Prostate gland (tissue), 2 donors: ENCODE results near the gene AGTRAP.

Source experiments
- CTCF ChIP-seq, 4 experiments: fragments of 200-600 bp in 2 of 4; fragments of 450-650 bp in 2 of 4; sonication (generic) in 2 of 4; IDR thresholded peaks; 1 replicate in 3 of 4; 2 replicates in 1 of 4; pipeline ENCODE4 v1.5.1; 2016 to 2019; ENCODE audit warnings: antibody characterized with exemption in 4 of 4, mild to moderate bottlenecking in 2 of 4, moderate library complexity in 2 of 4
- POLR2A ChIP-seq: fragments of 450-650 bp; IDR thresholded peaks from one replicate; pipeline ENCODE4 v1.6.1; 2016; ENCODE audit warnings: antibody characterized with exemption, mild to moderate bottlenecking
- POLR2AphosphoS5 ChIP-seq: sonication (generic); formaldehyde crosslinking; IDR thresholded peaks from one replicate; pipeline ENCODE4 v1.6.1; 2017; ENCODE audit warnings: antibody characterized with exemption

- TF ChIP-seq CTCF (IDR thresholded peaks at IDR 0.05) (no peak), POLR2A (no peak), POLR2AphosphoS5 (no peak)
Measured at GRCh38 chr1:11753555-11754208, 17.7 kb downstream of the AGTRAP start.
